Osteocyte (in vitro differentiated cells): ENCODE measurements around the gene ACTR3C. TPM values are rescaled to one million over a fixed set of nuclear protein-coding genes. Genes with fewer than 3 reads are reported as not detected.
"Not testable (repeated sequence)": the region's sequence is repeated elsewhere in the genome, so short reads cannot be mapped to it uniquely, and the experiment has no call there.

Source experiments
- DNase-seq: peaks from one replicate; pipeline ENCODE4 v3.0.0; 2021; ENCODE audit warnings: mixed read lengths; ENCODE audit not compliant: unreplicated experiment; ENCODE audit errors: extremely low spot score
- H3K27ac Mint-ChIP-seq: one replicate; pipeline ENCODE4 v1.8.0; 2021; ENCODE audit warnings: mild to moderate bottlenecking, mixed read lengths; ENCODE audit not compliant: unreplicated experiment
- H3K27me3 Mint-ChIP-seq: one replicate; pipeline ENCODE4 v1.8.0; 2021; ENCODE audit warnings: mixed read lengths; ENCODE audit not compliant: unreplicated experiment
- H3K36me3 Mint-ChIP-seq: one replicate; pipeline ENCODE4 v1.8.0; 2021; ENCODE audit warnings: mixed read lengths; ENCODE audit not compliant: unreplicated experiment
- H3K4me1 Mint-ChIP-seq: one replicate; pipeline ENCODE4 v1.8.0; 2021; ENCODE audit warnings: mixed read lengths; ENCODE audit not compliant: unreplicated experiment
- H3K4me3 Mint-ChIP-seq: one replicate; pipeline ENCODE4 v1.8.0; 2021; ENCODE audit warnings: mild to moderate bottlenecking, moderate library complexity, mixed read lengths; ENCODE audit not compliant: unreplicated experiment
- H3K9me3 Mint-ChIP-seq: one replicate; pipeline ENCODE4 v1.8.0; 2021; ENCODE audit warnings: mixed read lengths; ENCODE audit not compliant: unreplicated experiment
- total RNA-seq: library from RNA; stranded (reverse); gene quantifications from 2 replicates; pipeline ENCODE4 v1.2.1, GENCODE V29; 2021

ACTR3C gene
- total RNA-seq, 1 donor from 2014 or later: not detected

DNA sequence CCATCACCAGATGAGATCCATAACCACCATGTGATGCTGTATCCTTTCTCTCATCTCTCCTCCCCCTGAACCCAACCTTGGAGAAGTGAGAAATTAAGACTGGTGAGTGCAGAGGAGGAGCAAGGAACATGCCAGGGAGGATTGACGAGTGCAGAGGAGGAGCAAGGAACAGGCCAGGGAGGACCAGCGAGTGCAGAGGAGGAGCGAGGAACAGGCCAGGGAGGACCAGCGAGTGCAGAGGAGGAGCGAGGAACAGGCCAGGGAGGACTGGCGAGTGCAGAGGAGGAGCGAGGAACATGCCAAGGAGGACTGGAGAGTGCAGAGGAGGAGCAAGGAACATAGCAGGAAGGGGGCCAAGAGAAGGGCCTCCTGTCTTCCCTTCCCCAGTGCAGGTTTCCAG, 118.8 kb downstream of the ACTR3C start:
- H3K4me3 Mint-ChIP-seq, DNase-seq, H3K27me3 Mint-ChIP-seq, H3K9me3 Mint-ChIP-seq, H3K36me3 Mint-ChIP-seq, H3K27ac Mint-ChIP-seq, H3K4me1 Mint-ChIP-seq: not testable (repeated sequence)

GRCh38 chr7:150202894-150203293, 120.5 kb downstream of the ACTR3C start:
- H3K9me3 Mint-ChIP-seq, H3K36me3 Mint-ChIP-seq, DNase-seq, H3K4me1 Mint-ChIP-seq, H3K27ac Mint-ChIP-seq, H3K4me3 Mint-ChIP-seq, H3K27me3 Mint-ChIP-seq: not testable (repeated sequence)

Other genes starting within 250 kb of the ACTR3C start
- not detected in 2 replicates for gene LRRC61, start 190 bp downstream of the ACTR3C start, total RNA-seq
- not detected in 2 replicates for gene RARRES2, start 18.1 kb upstream of the ACTR3C start, total RNA-seq
- gene REPIN1, start 45.3 kb upstream of the ACTR3C start, total RNA-seq: 66.3 and 72.9 TPM in 2 replicates
- gene ZNF775, start 55.8 kb upstream of the ACTR3C start, total RNA-seq: 5.9 and 8.0 TPM in 2 replicates
- gene GIMAP8, start 127.1 kb upstream of the ACTR3C start, total RNA-seq: not detected in 2 replicates
- not detected in 2 replicates for gene GIMAP7, start 191.3 kb upstream of the ACTR3C start, total RNA-seq
- not detected in 2 replicates for gene GIMAP4, start 243.8 kb upstream of the ACTR3C start, total RNA-seq